CD14-positive monocyte (primary cell): ENCODE measurements around the gene IFRD1. TPM values are rescaled to one million over a fixed set of nuclear protein-coding genes. Genes with fewer than 3 reads are reported as not detected.

ENCODE experiments used
- DNase-seq, 3 donors: peaks; one replicate each; pipeline ENCODE4 v3.0.0-alpha.2; 2011 to 2022
- H2AFZ ChIP-seq: 2 replicates; pipeline ENCODE4 v1.6.0; 2012; ENCODE audit warnings: mild to moderate bottlenecking, low read depth, low read length, inconsistent platforms; ENCODE audit not compliant: insufficient read depth, poor library complexity, severe bottlenecking
- H3K27ac ChIP-seq, 2 donors: 1 replicate in 1 of 2; 2 replicates in 1 of 2; pipeline ENCODE4 v1.5.1; 2012 to 2013; ENCODE audit warnings: low read length in 2 of 2, control low read depth in 1 of 2, inconsistent platforms in 1 of 2, low read depth in 1 of 2, mild to moderate bottlenecking in 1 of 2
- H3K27me3 ChIP-seq, 2 donors: one replicate each; pipeline versions ENCODE4 v1.6.0 to v1.6.1; 2011 to 2013; ENCODE audit warnings: low read length in 2 of 2; ENCODE audit not compliant: control insufficient read depth in 2 of 2, insufficient read depth in 2 of 2
- H3K36me3 ChIP-seq, 2 donors: replicated peaks in 1 of 2; 1 replicate in 1 of 2; 2 replicates in 1 of 2; pipeline versions ENCODE4 v1.5.1 to v1.6.1; 2012 to 2013; ENCODE audit warnings: low read length in 2 of 2, control low read depth in 1 of 2, inconsistent platforms in 1 of 2, mild to moderate bottlenecking in 1 of 2; ENCODE audit not compliant: insufficient read depth in 2 of 2, control insufficient read depth in 1 of 2
- H3K4me1 ChIP-seq, 2 donors: 1 replicate in 1 of 2; 2 replicates in 1 of 2; pipeline versions ENCODE4 v1.5.1 to v1.6.1; 2012 to 2013; ENCODE audit warnings: low read length in 2 of 2, control low read depth in 1 of 2, inconsistent platforms in 1 of 2, mild to moderate bottlenecking in 1 of 2, moderate library complexity in 1 of 2; ENCODE audit not compliant: insufficient read depth in 2 of 2, control insufficient read depth in 1 of 2
- H3K4me2 ChIP-seq: replicated peaks from 2 replicates; pipeline ENCODE3; 2012; ENCODE audit warnings: low read length, moderate library complexity, mild to moderate bottlenecking; ENCODE audit not compliant: poor library complexity, severe bottlenecking; ENCODE audit errors: extremely low read depth
- H3K4me3 ChIP-seq, 3 experiments: fragments of 200-600 bp in 1 of 3; sonication (generic) in 1 of 3; replicated peaks in 1 of 3; 1 replicate in 2 of 3; 2 replicates in 1 of 3; pipeline ENCODE4 v1.5.1; 2011 to 2013; ENCODE audit warnings: low read length in 3 of 3, mild to moderate bottlenecking in 3 of 3, control low read depth in 2 of 3, low read depth in 2 of 3, inconsistent platforms in 1 of 3, moderate library complexity in 1 of 3
- H3K79me2 ChIP-seq: 2 replicates; pipeline ENCODE4 v1.6.0; 2012; ENCODE audit warnings: mild to moderate bottlenecking, control low read depth, inconsistent platforms, low read length, moderate library complexity; ENCODE audit not compliant: insufficient read depth
- H3K9ac ChIP-seq: 2 replicates; pipeline ENCODE4 v1.6.0; 2017; ENCODE audit warnings: low read length, mild to moderate bottlenecking; ENCODE audit not compliant: insufficient read depth, poor library complexity, severe bottlenecking
- H3K9me3 ChIP-seq, 2 donors: replicated peaks in 1 of 2; 1 replicate in 1 of 2; 2 replicates in 1 of 2; pipeline versions ENCODE4 v1.5.1 to v1.6.1; 2012 to 2013; ENCODE audit warnings: low read length in 2 of 2, control low read depth in 1 of 2; ENCODE audit not compliant: control insufficient read depth in 1 of 2, insufficient read depth in 1 of 2
- H4K20me1 ChIP-seq: 2 replicates; pipeline ENCODE4 v1.6.0; 2012; ENCODE audit warnings: mild to moderate bottlenecking, low read length, control low read depth, moderate library complexity; ENCODE audit not compliant: insufficient read depth
- H3K27ac Mint-ChIP-seq, 7 donors: one replicate each; pipeline ENCODE4 v1.8.0; 2020; ENCODE audit warnings: mild to moderate bottlenecking in 7 of 7, mixed read lengths in 7 of 7, moderate library complexity in 6 of 7, inconsistent platforms in 2 of 7
- H3K27me3 Mint-ChIP-seq, 3 donors: one replicate each; pipeline ENCODE4 v1.8.0; 2021 to 2022; ENCODE audit warnings: low read depth in 3 of 3, mild to moderate bottlenecking in 3 of 3, mixed read lengths in 3 of 3, moderate library complexity in 3 of 3, inconsistent platforms in 1 of 3
- H3K36me3 Mint-ChIP-seq, 2 donors: one replicate each; pipeline ENCODE4 v1.8.0; 2020; ENCODE audit warnings: mixed read lengths in 2 of 2, inconsistent platforms in 1 of 2, mild to moderate bottlenecking in 1 of 2
- H3K4me1 Mint-ChIP-seq: one replicate; pipeline ENCODE4 v1.8.0; 2020; ENCODE audit warnings: mild to moderate bottlenecking, mixed read lengths
- H3K4me3 Mint-ChIP-seq, 2 donors: one replicate each; pipeline ENCODE4 v1.8.0; 2020; ENCODE audit warnings: mild to moderate bottlenecking in 2 of 2, mixed read lengths in 2 of 2, moderate library complexity in 1 of 2
- H3K9me3 Mint-ChIP-seq, 7 donors: one replicate each; pipeline ENCODE4 v1.8.0; 2020 to 2022; ENCODE audit warnings: mixed read lengths in 7 of 7, mild to moderate bottlenecking in 6 of 7, moderate library complexity in 6 of 7, inconsistent platforms in 2 of 7
- CTCF ChIP-seq: fragments of 200-600 bp; IDR thresholded peaks from one replicate; pipeline ENCODE4 v1.8.0; 2022; ENCODE audit warnings: antibody characterized with exemption, mild to moderate bottlenecking
- WGBS: methylation state at CpG from one replicate; pipeline ENCODE4 v1.1.5; 2013; ENCODE audit warnings: missing lambda C conversion rate; ENCODE audit not compliant: insufficient coverage; 5-methylcytosine and 5-hydroxymethylcytosine counted together
- intact Hi-C, 2 donors: fragments of 100-400 bp; cut with micrococcal nuclease; formaldehyde crosslinking; loops; one replicate each; pipeline versions ENCODE4 v1.15.0 to v1.15.1; 2023
- polyA plus RNA-seq, 3 donors: library from polyadenylated mRNA; depleted of rRNA in 1 of 3; unstranded in 2 of 3; stranded (reverse) in 1 of 3; fragments of 300-500 nt in 2 of 3; fragments of >200 nt in 1 of 3; fragmentation: Illumina TruSeq in 2 of 3; gene quantifications; 1 replicate in 2 of 3; 2 replicates in 1 of 3; pipeline ENCODE4 v1.2.3, GENCODE V29; 2012 to 2021

The IFRD1 gene
- polyA plus RNA-seq, 3 donors, result 13.6 to 81.6 (median 18.7) TPM

DNA sequence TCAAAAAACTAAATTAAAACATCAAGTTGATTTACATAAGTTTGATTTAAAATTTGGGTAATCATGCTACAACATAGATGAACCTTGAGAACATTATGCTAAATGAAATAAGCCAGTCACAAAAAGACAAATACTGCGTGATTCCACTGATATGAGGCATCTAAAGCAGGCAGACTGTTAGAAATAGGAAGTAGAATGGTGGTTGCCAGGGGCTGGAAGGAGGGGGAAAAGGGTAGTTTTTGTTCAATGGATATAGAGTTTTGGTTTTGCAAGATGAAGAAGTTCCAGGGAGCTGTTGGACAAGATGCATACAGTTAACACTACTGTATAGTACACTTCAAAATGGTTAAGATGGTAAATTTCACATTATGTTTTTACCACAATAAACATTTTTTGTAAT is 45.0 kb upstream of the IFRD1 start:
- Histone ChIP-seq H4K20me1 (no peaks in the 10 kb centered on the region), H3K27ac (no peak overlapping the region), H2AFZ (no peak overlapping the region), H3K79me2 (no peaks in the 10 kb centered on the region), H3K4me2 (no peak overlapping the region), H3K9me3 (no peaks in the 10 kb centered on the region), H3K36me3 (no peaks in the 10 kb centered on the region), H3K9ac (no peak overlapping the region), H3K4me3 (no peak overlapping the region), H3K4me1 (no peaks in the 10 kb centered on the region), H3K27me3 (no peaks in the 10 kb centered on the region)
- intact Hi-C loops, result no loop called here
- H3K36me3 Mint-ChIP-seq, result no peaks in the 10 kb centered on the region
- no peak overlapping the region for H3K4me3 Mint-ChIP-seq
- no peaks in the 10 kb centered on the region for H3K9me3 Mint-ChIP-seq
- no peak overlapping the region for H3K27ac Mint-ChIP-seq
- no peak for TF ChIP-seq CTCF
- DNase-seq, result no peak
- peaks cover 0 to 8% (median 1%) of the 10 kb centered on the region in 3 donors for H3K27me3 Mint-ChIP-seq
- H3K4me1 Mint-ChIP-seq, result peaks cover 2% of the 10 kb centered on the region
- 0% methylated on average over 1 of the region's 1 CpG for WGBS

DNA sequence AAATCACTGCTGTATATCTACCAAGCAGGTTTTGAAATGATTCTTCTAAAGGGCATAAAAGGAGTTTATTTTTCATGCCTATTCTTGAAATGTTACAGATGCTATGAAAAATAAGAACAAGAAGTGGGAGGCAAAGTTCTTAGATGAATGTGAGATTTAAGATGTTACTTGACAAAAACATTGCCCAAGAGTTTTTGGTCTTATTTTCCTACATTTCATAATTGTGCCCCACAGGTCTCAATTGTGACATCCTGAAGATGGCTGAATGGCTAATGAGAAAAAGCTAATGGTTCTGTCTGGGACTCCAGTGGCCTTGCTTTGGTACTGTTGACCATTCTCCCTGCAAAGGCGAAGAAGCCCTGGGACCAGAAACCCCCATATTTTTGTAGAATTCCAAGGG is 43.0 kb upstream of the IFRD1 start:
- Mint-ChIP-seq H3K36me3 (no peaks in the 10 kb centered on the region), H3K27me3 (peaks cover 1 to 10% (median 1%) of the 10 kb centered on the region in 3 donors), H3K4me1 (peaks cover 5% of the 10 kb centered on the region), H3K27ac (no peak overlapping the region), H3K4me3 (no peak overlapping the region), H3K9me3 (no peaks in the 10 kb centered on the region)
- H4K20me1 ChIP-seq, result no peaks in the 10 kb centered on the region
- H3K4me1 ChIP-seq, result no peaks in the 10 kb centered on the region
- intact Hi-C loops, result no loop called here
- TF ChIP-seq CTCF, result no peak
- no peak overlapping the region for H3K9ac ChIP-seq
- H3K9me3 ChIP-seq, result no peaks in the 10 kb centered on the region
- DNase-seq, result no peak
- H3K27ac ChIP-seq, result no peak overlapping the region
- no peak overlapping the region for H3K4me2 ChIP-seq
- H2AFZ ChIP-seq, result no peak overlapping the region
- H3K36me3 ChIP-seq, result no peaks in the 10 kb centered on the region
- 100% methylated on average over 1 of the region's 1 CpG for WGBS
- H3K27me3 ChIP-seq, result no peaks in the 10 kb centered on the region
- H3K4me3 ChIP-seq, result no peak overlapping the region
- H3K79me2 ChIP-seq, result no peaks in the 10 kb centered on the region
